Measurements from ENCODE around the gene PIK3C2A. TPM values are rescaled to one million over a fixed set of nuclear protein-coding genes. Genes with fewer than 3 reads are reported as not detected.

PIK3C2A gene
- total and polyA plus RNA-seq, 10 of the 15 experiments (the other 5 are each of a cell fraction or from before 2014, with no cell fraction given) = 1.6 to 20.6 (median 9.1) TPM

DNA sequence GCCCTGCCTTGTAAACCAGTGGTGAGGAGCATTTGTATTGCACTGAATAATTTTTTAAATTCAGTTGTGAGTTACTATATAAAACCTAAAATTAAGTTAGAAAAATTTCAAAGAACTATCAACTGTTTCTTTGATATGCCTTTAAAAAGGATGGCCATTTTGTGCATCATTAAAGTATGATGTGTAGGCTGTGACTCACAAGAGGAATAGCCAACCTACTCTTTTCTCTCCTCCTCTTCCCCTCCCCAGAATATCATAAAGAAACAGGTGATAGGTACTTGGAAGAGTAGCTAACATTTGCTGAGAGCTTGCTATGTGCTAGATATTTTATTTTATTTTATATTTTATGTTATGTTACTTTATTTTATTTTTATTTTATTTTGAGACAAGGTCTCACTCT lies 10.6 kb upstream of the PIK3C2A start:
- no peak for FAIRE-seq
- intact Hi-C loops (cut with micrococcal nuclease; ENCODE audit: unreplicated experiment) = no loop called here
- no peak for TF ChIP-seq GATAD2B (conservative IDR thresholded peaks at IDR 0.05; ENCODE audit: low read depth)
- no peak for TF ChIP-seq ESRRA (IDR thresholded peaks at IDR 0.05; ENCODE audit: low read length)
- no peak for TF ChIP-seq ETV6 (conservative IDR thresholded peaks at IDR 0.05 in 1 of 2, IDR thresholded peaks at IDR 0.05 in 1 of 2; ENCODE audit: borderline replicate concordance in 1 of 2, low read depth in 1 of 2)
- TF ChIP-seq NRF1 (conservative IDR thresholded peaks at IDR 0.05; ENCODE audit: low read depth, low read length) = no peak
- no peak for TF ChIP-seq NFYA (IDR thresholded peaks at IDR 0.05; ENCODE audit: borderline replicate concordance, low read depth, low read length)
- no peak for TF ChIP-seq HDGF (IDR thresholded peaks at IDR 0.05)
- TF ChIP-seq, protein P1, sequence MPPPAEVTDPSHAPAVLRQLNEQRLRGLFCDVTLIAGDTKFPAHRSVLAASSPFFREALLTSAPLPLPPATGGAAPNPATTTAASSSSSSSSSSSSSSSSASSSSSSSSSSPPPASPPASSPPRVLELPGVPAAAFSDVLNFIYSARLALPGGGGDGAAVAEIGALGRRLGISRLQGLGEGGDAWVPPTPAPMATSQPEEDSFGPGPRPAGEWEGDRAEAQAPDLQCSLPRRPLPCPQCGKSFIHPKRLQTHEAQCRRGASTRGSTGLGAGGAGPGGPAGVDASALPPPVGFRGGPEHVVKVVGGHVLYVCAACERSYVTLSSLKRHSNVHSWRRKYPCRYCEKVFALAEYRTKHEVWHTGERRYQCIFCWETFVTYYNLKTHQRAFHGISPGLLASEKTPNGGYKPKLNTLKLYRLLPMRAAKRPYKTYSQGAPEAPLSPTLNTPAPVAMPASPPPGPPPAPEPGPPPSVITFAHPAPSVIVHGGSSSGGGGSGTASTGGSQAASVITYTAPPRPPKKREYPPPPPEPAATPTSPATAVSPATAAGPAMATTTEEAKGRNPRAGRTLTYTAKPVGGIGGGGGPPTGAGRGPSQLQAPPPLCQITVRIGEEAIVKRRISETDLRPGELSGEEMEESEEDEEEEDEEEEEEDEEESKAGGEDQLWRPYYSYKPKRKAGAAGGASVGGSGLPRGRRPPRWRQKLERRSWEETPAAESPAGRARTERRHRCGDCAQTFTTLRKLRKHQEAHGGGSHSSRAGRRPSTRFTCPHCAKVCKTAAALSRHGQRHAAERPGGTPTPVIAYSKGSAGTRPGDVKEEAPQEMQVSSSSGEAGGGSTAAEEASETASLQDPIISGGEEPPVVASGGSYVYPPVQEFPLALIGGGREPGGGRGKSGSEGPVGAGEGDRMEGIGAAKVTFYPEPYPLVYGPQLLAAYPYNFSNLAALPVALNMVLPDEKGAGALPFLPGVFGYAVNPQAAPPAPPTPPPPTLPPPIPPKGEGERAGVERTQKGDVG (CRISPR knock-in tag; IDR thresholded peaks at IDR 0.05) = no peak
- TF ChIP-seq, protein P2, sequence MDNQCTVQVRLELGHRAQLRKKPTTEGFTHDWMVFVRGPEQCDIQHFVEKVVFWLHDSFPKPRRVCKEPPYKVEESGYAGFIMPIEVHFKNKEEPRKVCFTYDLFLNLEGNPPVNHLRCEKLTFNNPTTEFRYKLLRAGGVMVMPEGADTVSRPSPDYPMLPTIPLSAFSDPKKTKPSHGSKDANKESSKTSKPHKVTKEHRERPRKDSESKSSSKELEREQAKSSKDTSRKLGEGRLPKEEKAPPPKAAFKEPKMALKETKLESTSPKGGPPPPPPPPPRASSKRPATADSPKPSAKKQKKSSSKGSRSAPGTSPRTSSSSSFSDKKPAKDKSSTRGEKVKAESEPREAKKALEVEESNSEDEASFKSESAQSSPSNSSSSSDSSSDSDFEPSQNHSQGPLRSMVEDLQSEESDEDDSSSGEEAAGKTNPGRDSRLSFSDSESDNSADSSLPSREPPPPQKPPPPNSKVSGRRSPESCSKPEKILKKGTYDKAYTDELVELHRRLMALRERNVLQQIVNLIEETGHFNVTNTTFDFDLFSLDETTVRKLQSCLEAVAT (IDR thresholded peaks at IDR 0.05) = no peak
- TF ChIP-seq, protein P3, sequence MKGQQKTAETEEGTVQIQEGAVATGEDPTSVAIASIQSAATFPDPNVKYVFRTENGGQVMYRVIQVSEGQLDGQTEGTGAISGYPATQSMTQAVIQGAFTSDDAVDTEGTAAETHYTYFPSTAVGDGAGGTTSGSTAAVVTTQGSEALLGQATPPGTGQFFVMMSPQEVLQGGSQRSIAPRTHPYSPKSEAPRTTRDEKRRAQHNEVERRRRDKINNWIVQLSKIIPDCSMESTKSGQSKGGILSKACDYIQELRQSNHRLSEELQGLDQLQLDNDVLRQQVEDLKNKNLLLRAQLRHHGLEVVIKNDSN (IDR thresholded peaks at IDR 0.05; ENCODE audit: borderline replicate concordance, extremely low read length, insufficient read depth, low read depth, low read length) = no peak
- TF ChIP-seq, protein P4, sequence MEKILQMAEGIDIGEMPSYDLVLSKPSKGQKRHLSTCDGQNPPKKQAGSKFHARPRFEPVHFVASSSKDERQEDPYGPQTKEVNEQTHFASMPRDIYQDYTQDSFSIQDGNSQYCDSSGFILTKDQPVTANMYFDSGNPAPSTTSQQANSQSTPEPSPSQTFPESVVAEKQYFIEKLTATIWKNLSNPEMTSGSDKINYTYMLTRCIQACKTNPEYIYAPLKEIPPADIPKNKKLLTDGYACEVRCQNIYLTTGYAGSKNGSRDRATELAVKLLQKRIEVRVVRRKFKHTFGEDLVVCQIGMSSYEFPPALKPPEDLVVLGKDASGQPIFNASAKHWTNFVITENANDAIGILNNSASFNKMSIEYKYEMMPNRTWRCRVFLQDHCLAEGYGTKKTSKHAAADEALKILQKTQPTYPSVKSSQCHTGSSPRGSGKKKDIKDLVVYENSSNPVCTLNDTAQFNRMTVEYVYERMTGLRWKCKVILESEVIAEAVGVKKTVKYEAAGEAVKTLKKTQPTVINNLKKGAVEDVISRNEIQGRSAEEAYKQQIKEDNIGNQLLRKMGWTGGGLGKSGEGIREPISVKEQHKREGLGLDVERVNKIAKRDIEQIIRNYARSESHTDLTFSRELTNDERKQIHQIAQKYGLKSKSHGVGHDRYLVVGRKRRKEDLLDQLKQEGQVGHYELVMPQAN (conservative IDR thresholded peaks at IDR 0.05) = no peak
- TF ChIP-seq, protein P5, sequence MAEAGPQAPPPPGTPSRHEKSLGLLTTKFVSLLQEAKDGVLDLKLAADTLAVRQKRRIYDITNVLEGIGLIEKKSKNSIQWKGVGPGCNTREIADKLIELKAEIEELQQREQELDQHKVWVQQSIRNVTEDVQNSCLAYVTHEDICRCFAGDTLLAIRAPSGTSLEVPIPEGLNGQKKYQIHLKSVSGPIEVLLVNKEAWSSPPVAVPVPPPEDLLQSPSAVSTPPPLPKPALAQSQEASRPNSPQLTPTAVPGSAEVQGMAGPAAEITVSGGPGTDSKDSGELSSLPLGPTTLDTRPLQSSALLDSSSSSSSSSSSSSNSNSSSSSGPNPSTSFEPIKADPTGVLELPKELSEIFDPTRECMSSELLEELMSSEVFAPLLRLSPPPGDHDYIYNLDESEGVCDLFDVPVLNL (IDR thresholded peaks at IDR 0.05; ENCODE audit: low read depth, low read length) = no peak
- no peak for TF ChIP-seq ZZZ3 (IDR thresholded peaks at IDR 0.05; ENCODE audit: control insufficient read depth, insufficient read length, low read depth)
- no peak for TF ChIP-seq CREM (IDR thresholded peaks at IDR 0.05; ENCODE audit: low read depth)
- TF ChIP-seq ZNF622 (IDR thresholded peaks at IDR 0.05) = no peak
- H3K9me3 ChIP-seq (replicated peaks; ENCODE audit: control insufficient read depth, insufficient read depth, low read length) = no peaks in the 10 kb centered on the region; the same call in 1 of the 3 replicates
- no peak for ATAC-seq
- in situ Hi-C loops (cut with MboI) = no loop called here
- BruUV-seq (replicated peaks) = no TSS peak
- H3K27me3 ChIP-seq (replicated peaks in 1 of 2; ENCODE audit: control insufficient read depth in 2 of 2, insufficient read depth in 2 of 2, low read length in 1 of 2) = no peaks in the 10 kb centered on the region; a peak in 1 of 4 replicates
- no peak overlapping the region for H3K4me3 ChIP-seq
- POLR2A ChIA-PET = no interaction called here
- SMC1A ChIA-PET (ENCODE audit: uncharacterized antibody, unreplicated experiment) = no interaction called here
- no peak for DNase-seq (ENCODE audit: low read depth, low spot score)
- no peak overlapping the region for H3K9ac ChIP-seq (ENCODE audit: control insufficient read depth, insufficient read depth, low read length)
- H3K27ac ChIP-seq (ENCODE audit: control insufficient read depth, insufficient read depth) = no peak overlapping the region
- no peaks in the 10 kb centered on the region for H3K79me2 ChIP-seq (ENCODE audit: control insufficient read depth, insufficient read depth, low read length)
- H3K4me1 ChIP-seq (ENCODE audit: control insufficient read depth, insufficient read depth, low read length) = no peaks in the 10 kb centered on the region
- H3K36me3 ChIP-seq (ENCODE audit: control insufficient read depth in 2 of 2, insufficient read depth in 2 of 2, low read length in 1 of 2) = no peaks in the 10 kb centered on the region
- no peak overlapping the region for H2AFZ ChIP-seq (ENCODE audit: control insufficient read depth, low read depth, low read length)
- CTCF ChIA-PET = interaction anchor here (2.7 kb wide), 1 partner anchor 165 kb away, joined by 7 read pairs; no protein-coding TSS in a partner anchor
- RAD21 ChIA-PET (ENCODE audit: unreplicated experiment) = interaction anchor here (0.9 kb wide), 1 partner anchor 9 kb away, joined by 5 read pairs; no protein-coding TSS in a partner anchor
- no peaks in the 10 kb centered on the region for H4K20me1 ChIP-seq (ENCODE audit: control insufficient read depth, insufficient read depth)
- no peak overlapping the region for H3K4me2 ChIP-seq (ENCODE audit: control insufficient read depth, insufficient read depth)

Data from GM12878 (cell line).